DMS 273 treated with DMSO at 0.1 percent for 48 hours (cell line): ENCODE measurements around the gene LUZP4.
"Not testable (repeated sequence)": the region's sequence is repeated elsewhere in the genome, so short reads cannot be mapped to it uniquely, and the experiment has no call there.

Experiments used
- DNase-seq: peaks from one replicate; lab custom pipeline; 2025; lab: John Stamatoyannopoulos, UW

The LUZP4 gene, protein sequence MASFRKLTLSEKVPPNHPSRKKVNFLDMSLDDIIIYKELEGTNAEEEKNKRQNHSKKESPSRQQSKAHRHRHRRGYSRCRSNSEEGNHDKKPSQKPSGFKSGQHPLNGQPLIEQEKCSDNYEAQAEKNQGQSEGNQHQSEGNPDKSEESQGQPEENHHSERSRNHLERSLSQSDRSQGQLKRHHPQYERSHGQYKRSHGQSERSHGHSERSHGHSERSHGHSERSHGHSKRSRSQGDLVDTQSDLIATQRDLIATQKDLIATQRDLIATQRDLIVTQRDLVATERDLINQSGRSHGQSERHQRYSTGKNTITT

DNA sequence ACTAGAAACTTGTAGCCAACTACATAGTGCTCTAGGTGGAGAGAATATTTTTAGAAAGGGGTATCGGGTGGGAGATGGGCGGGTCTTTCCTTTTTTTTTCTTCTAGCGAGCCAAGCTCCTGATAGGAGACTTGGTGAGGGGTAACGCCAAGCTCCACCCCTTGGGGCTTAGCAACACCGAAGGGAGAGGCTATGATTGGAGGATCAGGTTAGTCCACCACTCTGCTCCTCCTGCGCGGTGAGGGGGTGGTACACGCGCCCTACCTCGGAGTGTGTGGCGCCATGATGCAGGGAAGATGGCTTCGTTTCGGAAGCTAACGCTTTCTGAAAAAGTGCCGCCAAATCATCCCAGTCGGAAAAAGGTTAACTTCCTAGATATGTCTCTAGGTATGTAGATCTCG, at the start of gene LUZP4:
Gene LUZP4, plus strand, starts transcription at position 251 of the 400 bp plus-strand sequence. Its CDS starts 45 bp downstream, at position 296.
- no peak for DNase-seq

DNA sequence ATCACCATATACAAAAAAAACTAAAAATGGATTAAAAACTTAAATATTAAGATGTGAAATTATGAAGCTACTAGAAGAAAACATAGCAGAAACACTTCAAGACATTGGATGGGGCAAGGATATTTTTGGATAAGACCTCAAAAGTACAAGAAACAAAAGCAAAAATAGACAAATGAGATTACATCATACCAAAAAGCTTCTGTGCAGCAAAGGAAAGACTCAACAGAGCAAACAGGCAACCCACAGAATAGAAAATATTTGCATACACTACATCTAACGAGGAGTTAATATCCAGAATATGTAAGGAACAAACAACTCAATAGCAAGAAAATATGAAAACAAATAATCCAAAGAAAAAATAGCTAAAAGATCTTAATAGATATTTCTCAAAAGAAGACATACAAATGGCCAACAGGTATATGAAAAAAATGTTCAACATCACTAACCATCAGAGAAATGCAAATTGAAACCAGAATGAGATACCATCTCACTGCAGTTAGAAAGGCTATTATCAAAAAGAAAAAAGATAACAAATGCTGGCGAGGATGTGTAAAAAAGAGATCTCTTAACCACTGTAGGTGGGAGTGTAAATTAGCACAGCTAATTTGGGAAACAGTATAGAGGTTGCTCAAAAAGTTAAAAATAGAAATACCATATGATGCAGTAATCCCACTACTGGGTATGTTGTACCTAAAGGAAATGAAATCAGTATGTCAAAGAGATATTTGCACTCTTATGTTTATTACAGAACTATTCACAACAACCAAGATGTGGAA, 37.9 kb upstream of the LUZP4 start:
- no peak for DNase-seq

DNA sequence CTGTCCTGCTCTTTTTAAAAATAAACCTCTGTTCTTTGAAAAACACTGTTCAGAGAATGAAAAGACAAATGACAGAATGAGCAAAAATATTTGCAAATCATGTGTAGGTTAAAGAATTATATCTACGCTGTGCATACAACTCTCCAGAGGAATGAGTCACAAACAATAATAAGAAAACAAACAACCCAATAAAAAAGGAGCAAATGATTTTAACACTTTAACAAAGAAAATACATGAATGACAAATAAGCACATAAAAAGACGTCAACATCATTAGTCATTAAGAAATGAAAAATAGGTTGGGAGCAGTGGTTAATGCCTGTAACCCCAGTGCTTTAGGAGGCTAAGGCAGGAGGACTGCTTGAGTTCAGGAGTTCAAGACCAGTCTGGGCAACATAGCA, 34.5 kb upstream of the LUZP4 start:
- DNase-seq: no peak

DNA sequence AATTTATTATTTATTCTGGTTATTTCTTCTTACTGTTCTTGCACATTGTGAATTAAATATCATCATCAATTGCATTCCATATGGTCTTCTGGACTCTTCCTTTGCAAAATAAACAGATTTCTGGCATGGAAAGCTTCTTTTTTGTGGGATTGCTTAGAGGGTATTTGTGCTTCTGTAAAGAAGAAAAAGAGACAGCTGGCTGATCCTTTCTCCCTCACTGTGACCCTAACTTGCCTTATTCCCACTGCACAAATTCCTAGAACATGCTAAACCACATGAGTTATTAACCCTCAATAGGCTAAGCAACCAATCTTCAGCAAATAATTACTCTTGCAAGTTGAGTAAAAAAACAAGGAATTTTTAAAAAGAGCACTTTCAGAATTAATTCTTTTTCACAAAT, 31.8 kb upstream of the LUZP4 start:
- DNase-seq: no peak

DNA sequence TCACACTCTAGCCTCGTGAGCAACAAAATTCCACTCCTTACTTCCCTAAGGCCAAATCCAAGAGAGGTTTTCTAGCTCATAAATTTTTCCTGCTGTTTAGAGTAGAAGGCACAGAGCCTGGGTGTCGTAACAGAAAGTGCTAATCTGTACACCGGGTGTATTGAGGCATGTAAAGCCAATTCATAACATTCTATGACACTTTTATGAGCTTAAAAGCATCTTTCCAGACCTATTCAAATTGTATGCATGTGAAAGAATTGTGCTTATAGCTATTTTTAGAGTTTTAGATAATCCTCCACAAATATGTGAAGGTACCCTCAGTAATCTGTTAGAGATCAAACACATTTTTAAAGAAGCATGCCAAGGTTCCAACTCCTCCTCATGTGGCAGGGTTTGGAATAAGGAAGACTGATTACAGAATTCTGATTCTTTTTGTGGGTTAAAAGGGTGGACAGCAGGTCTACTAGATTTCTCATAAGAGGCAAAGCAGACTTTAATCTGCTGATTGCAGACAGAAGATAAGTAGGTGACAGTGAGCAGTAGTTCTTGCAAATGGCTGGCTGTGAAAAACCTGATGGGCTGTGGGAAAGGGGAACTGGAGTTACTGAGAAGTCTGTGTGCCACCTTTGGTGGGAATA, 30.2 kb upstream of the LUZP4 start:
- DNase-seq: no peak

DNA sequence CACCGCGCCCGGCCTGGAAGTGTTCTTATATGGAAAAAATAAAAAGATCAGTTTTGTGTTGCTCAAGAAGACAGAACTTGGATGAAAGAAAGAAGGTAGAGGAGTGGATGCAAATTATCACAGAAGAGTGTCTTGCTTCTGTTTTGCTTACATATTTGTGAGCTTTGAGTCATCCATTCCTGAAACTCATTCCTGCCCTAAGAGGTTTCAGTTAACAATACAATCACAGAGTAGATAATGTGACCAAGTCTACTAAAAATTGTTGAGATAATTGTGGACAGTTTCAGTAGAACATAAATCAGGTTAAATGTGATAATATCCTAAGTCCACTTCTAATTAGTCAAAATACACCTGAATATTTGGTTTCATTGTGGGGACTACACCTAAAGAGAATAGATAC, 29.2 kb upstream of the LUZP4 start:
- DNase-seq: no peak

DNA sequence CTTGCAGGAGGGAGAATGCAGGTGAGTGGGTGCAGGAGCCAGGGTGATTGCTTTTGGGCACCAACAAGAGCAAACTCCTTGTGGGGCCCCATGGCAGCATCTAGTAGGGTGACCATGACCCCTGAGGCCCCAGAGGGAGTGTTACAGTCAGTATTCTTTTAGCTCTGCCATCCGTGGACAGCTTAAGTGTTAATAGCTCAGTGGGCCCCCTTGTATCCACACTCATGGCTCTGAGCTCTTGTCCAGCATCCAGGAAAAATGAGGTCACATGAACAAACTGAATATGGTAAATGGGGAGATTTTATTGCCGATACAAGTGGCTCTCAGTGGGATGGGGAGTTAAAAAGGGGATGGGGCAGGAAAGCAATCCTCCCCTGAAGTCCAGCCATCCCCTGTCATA, 28.4 kb upstream of the LUZP4 start:
- DNase-seq: no peak

DNA sequence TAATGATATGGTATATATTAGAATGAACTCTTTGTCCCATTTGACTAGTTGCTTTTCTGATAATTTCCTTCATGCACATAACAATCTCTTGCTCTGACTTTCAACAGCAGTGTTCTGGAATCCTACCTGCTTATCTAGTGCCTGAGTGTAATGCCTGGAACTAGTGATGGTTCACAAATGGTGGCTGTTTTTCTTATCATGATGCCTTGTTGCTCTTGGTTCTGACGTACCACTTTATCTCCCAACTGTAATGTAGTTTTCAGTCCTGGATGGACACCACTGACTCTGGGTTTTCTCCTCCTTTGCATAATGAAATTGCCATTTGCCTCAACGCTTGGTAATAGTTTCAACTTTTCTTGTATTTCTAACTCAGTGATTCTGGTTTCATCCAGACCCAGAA, 25.5 kb upstream of the LUZP4 start:
- no peak for DNase-seq

DNA sequence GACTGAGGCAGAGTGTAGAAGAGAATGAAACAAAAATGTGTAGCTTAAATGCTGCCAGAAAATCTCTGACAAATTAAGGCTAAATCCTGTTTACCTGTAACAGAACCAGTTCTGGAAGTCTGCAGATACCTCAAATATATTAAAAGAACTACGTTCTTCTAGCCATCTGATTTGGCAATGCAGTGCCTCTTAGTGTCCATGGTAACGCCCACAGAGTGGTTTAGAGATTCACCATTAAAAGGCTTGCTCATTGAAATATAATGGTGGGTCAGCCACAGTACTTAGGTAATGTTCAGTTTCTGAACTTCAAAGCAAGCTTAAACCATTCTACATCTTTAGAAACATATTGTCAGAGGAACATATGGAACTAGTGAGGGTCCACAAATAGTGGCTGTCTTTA, 23.2 kb upstream of the LUZP4 start:
- no peak for DNase-seq

DNA sequence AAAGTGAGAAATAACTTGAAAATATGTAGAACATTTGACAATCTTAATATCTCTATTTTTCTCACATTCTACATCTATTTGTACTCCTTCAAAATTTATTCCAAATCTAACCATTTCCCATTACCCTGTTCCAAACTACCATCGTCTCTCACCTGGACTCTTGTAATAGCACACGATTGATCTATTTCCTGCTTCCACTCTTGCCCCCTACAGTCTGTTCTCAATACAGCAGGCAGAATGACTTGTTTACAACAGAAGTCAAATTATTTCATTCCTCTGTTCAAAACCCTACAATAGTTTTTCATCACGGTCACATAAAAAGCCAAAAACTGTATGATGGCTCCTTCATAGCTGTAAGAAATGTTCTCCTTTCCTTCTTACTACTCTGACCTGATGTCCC, 21.1 kb upstream of the LUZP4 start:
- DNase-seq: no peak

DNA sequence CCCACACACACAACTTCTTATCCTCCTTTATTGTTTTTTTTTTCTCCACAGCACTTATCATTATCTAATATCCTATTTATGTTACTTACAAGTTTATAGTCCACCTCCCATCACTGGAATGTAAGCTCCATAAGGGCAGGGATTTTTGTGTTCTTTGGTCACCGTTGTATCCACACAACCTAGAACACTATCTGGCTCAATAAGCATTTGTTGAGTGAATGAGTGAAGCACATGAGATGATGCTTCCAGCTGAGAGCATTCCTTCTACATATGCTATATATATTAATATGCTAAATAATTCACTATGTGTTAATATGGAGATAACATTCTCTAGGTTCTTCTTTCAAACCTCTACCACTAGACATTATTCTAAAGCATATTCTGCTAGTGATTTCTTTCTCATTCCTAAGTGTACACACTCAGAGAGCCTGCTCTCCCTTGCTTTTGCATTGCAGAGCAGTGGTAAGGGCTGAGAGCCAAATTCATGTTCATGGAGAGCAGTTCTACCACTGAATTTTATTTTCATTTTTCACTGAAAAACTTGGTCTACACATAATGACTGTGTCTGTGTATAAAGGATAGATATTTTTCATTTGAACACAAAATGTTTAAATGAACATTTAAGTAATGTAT, 20.3 kb upstream of the LUZP4 start:
- no peak for DNase-seq

DNA sequence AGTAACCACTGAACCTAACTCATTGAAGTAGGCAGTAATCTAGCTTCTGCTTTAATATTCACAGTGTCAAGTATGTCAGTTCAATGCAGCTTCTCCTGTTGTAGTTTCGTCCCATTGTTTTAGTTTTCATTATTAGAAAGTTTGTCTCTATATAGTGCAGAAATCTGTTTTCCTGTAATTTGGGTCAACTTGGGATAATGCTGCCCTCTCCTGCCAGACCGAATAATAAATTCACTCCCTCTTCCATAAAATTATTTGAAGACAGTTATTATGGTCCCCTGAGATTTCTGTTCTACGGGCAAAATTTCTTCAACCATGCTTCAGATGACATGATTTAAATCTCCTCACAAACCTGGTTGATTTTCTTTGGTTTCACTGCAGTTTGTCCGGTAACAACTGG, 4.6 kb upstream of the LUZP4 start:
- DNase-seq: no peak

DNA sequence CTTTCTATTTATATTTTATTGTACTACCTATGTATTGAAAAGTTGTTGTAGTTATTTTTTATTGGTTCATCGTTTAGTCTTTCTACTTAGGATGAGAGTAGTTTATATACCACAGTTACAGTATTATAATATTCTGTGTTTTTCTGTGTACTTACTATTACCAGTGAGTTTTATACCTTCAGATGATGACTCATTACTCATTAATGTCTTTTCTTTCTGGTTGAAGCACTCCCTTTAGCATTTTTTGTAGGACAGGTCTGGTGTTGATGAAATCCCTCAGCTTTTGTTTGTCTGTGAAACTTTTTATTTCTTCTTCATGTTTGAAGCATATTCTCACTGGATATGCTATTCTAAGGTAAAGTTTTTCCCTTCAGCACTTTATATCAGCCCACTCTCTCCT, 7.7 kb downstream of the LUZP4 start:
- DNase-seq: no peak

DNA sequence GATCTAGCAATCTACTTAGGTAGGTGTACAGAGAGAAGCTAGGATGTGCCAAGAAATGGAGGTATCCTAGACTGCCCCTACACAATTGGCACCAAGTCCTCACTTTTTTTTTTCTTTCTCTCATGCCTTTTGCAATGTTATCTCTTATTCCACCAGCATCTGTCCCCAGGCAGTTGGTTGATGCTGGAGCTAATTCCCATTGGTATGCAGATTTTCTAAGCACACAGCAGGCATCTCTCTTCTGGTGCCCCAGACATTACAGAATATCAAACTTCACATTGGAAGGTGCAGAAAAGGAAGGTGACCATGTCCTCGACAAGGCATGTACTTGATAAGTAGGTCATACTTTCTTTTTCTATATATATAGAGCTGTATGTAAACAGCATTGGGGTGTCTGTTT, 21.6 kb downstream of the LUZP4 start:
- no peak for DNase-seq

DNA sequence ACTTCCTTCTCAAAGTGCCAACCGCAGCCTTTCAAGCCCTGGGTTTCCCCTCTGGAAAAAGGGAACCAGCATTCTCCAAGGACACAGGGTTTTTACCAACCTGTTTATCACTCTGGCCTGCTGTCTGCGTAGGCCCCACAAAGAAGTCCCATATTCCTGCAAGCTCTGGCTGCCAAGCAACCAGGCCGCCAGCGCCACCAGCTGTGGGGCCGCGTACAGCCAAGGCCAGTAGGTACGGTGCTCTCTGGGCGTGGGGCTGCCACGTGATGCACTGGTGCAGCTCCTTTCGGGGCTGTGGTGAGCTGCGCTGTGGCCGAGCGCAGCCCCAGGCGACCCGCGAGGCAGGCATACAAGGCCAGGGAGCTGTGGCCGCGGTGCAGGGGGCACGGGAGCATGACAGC, 22.1 kb downstream of the LUZP4 start:
- DNase-seq: no peak

DNA sequence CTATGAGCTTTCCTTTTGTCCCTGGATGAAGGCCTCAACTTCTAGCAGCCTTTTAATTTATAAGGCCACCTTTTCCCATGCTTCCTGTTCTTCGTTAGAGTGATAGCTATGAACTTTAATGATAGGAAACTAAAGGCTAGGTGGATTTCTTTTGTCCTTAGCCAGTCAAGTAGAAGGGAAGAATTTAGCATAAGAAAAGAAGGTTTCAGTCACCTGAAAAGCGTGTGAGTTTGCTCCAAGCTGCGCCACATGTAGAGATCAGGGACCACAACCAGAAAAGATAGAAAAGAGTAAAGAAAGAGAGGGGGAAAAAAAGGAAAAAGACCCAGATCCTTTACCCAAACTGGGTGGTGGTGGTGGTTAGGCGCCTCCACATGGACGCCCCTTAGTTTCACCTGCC, 28.6 kb downstream of the LUZP4 start:
- no peak for DNase-seq

DNA sequence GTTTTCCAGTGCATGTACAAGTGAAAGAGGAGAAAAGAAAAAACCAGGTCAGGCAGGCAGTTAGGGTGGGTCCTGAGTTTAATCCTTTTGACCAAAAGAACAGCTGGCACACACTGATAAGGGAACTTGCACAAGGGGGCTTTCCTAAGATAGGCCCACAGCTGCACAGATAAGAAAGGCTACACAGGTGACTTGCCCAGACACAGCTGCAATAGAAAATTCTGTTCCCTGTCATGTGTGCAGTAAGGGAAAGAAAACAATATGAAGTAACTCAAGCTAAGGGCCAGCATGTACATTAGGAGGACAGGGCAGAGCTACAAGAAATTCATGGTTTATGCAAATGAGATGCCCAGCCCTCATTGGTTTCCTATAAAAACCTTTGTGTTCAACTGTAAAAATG, 32.9 kb downstream of the LUZP4 start:
- DNase-seq: no peak

DNA sequence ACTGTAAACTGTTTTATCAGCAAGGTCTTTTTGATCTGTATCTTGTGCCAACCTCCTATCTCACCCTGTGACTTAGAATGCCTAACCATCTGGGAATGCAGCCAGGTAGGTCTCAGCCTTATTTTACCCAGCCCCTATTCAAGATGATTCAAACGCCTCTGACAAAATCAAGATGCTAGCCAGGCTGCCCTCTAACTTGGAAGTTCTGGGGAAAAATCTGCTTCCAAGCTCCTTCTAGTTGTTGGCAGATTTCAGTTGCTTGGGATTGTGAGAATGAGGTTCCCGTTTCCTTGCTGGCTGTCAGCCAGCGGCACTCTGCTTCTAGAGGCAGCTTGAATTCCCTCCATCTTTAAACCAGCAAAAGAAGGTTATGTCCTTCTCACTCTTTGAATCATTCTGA, 34.7 kb downstream of the LUZP4 start:
- DNase-seq: no peak

DNA sequence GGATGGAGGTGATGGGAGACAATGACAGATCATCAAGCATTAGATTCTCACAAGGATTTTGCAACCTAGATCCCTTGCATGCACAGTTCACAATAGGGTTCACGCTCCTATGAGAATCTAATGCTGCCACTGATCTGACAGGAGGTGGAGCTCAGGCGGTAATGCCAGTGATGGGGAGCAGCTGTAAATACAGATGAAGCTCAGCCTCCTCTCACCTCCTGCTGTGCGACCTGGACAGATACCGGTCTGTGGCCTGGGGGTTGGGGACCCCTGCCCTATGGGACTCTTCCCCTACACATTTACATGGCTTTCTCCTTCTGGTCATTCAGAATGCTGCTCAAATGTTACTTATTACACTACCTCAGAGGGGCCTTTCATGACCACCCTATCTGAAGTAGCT, 39.8 kb downstream of the LUZP4 start:
- not testable (repeated sequence) for DNase-seq

DNA sequence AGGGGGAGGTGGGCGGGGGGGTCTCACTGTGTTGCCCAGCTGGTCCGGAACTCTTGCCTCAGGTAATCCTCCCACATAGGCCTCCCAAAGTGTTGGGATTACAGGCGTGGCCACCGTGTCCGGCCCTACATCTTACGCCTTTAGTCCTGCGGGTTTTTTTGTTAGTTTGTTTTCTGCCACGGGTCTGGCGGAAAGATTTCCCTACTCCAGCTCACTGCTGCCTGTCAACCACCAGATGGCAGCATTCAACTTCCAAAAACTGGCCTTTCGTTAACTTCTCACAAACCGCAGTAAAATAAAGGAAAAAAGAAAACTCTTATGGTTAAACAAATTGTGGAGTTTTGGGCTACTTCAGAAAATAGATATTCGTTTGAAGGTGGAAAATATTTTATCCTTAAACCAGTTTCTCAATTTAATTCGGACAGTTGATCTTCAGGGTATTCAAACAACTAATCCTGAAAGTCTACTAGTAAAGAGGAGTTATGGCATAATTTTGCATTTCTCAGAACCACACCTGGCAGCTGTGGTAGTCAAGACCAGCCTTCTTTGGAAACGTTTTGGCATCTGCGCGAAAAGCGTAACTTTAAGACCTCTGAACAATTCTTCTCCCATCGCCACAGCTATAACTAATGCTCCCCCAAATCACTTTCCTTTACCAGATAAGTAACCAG, 41.1 kb downstream of the LUZP4 start:
- DNase-seq: peak; percentile 8

DNA sequence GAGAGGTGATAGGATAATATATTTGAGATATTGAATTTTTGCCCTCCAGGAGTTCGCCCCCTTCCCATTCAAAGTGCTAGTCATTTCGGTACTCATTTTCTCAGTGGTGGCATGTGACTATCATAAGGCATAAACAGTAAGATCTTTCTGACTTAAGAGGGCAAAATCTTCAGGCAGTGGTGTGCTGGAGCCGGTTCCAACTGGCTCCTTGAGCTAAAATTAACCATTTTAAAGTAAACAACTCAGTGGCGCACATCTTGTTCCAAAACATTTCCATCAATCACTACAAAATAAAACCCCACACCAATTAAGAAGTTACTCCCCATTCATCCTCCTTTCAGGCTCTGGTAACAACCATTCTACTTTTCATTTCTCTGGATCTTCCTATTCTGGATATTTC, 43.3 kb downstream of the LUZP4 start:
- DNase-seq: no peak

DNA sequence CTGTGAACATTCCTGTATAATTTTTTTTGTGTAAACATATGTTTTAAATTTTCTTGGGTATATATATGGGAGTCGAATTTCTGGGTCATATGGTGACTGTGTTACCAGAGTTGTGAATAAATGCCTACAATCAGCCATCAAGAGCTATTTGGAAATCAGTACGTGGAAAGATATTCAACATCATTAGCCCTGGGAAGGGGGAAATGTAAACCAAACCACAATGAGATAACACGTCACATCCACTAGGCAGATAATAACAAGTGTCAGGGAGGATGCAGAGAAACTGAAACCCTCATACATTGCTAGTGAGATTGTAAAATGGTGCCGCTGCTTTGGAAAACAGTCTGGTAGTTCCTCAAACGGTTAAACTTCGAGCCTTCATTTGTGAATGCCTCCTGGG, 43.9 kb downstream of the LUZP4 start:
- DNase-seq: no peak
